GM12801 (cell line): ENCODE data around the gene KIF22.

Experiments
- CTCF ChIP-seq: IDR thresholded peaks from one replicate; pipeline ENCODE4 v1.5.1; 2011; ENCODE audit warnings: control low read depth; ENCODE audit not compliant: insufficient read length; ENCODE audit errors: extremely low read depth

Gene KIF22

GRCh38 chr16:29852654-29853053 lies 62.1 kb downstream of the KIF22 start:
- TF ChIP-seq CTCF = no peak

GRCh38 chr16:29854520-29855100 lies 64.1 kb downstream of the KIF22 start:
- TF ChIP-seq CTCF = no peak
